Measurements from ENCODE around the gene PPFIBP1. TPM values are rescaled to one million over a fixed set of nuclear protein-coding genes. Genes with fewer than 3 reads are reported as not detected.

PPFIBP1 gene
- total and polyA plus RNA-seq, 2 of the 8 experiments (the other 6 are each of a cell fraction or from before 2014, with no cell fraction given): 7.7 to 31.3 TPM

GRCh38 chr12:27709932-27710591, 186.1 kb downstream of the PPFIBP1 start:
- Histone ChIP-seq H2AFZ (ENCODE audit: low read length) (peak overlapping the region; percentile 73; the same call in 1 of the 2 replicates), H4K91ac (replicated peaks; ENCODE audit: insufficient read length, low read length) (peak overlapping the region; percentile 75), H2BK12ac (ENCODE audit: low read depth, low read length) (peak overlapping the region; percentile 6; the same call in 1 of the 2 replicates), H3K23ac (ENCODE audit: insufficient read length) (no peak overlapping the region), H4K5ac (ENCODE audit: insufficient read length, low read depth, low read length) (peak overlapping the region; percentile 50), H3K79me2 (ENCODE audit: control insufficient read depth in 1 of 2, insufficient read depth in 2 of 2, low read length in 2 of 2) (peaks cover 10 to 40% of the 10 kb centered on the region in 2 experiments; a peak in 3 of 4 replicates), H2BK120ac (replicated peaks; ENCODE audit: low read depth, low read length) (no peak overlapping the region), H2AK5ac (ENCODE audit: low read depth, low read length) (no peak overlapping the region), H2BK20ac (ENCODE audit: low read length) (no peak overlapping the region), H3K9ac (replicated peaks in 1 of 4; ENCODE audit: extremely low read depth in 1 of 4, low read depth in 3 of 4, low read length in 3 of 4) (peak overlapping the region in 2 of 4 experiments; percentile 92 to 97; a peak in 5 of 7 replicates), H3K18ac (ENCODE audit: extremely low read depth, low read length) (peak overlapping the region; percentile 7; the same call in 1 of the 2 replicates), H3K4me2 (ENCODE audit: insufficient read depth in 1 of 2, low read depth in 2 of 2, low read length in 2 of 2) (peak overlapping the region; percentile 80 to 82), H4K20me1 (replicated peaks in 1 of 2; ENCODE audit: control insufficient read depth in 1 of 2, insufficient read depth in 2 of 2, low read length in 2 of 2) (peaks cover 0 to 5% of the 10 kb centered on the region in 2 experiments), H2BK15ac (ENCODE audit: low read length) (peak overlapping the region; percentile 25; the same call in 1 of the 2 replicates), H2BK5ac (ENCODE audit: low read depth, low read length) (peak overlapping the region; percentile 87), H3K36me3 (ENCODE audit: control insufficient read depth in 2 of 4, insufficient read depth in 4 of 4, low read length in 3 of 4) (peaks cover 0 to 6% (median 0%) of the 10 kb centered on the region in 4 experiments; a peak in 2 of 8 replicates), H3K4me3 (ENCODE audit: extremely low read depth in 1 of 4, insufficient read depth in 2 of 4, low read depth in 3 of 4, low read length in 4 of 4) (peak overlapping the region; percentile 82 to 97 (median 91)), H3K23me2 (ENCODE audit: low read depth, low read length) (peaks cover 13% of the 10 kb centered on the region; the same call in 1 of the 2 replicates), H3K4ac (replicated peaks; ENCODE audit: insufficient read length, low read depth, low read length) (peak overlapping the region; percentile 13), H3K27ac (ENCODE audit: low read depth, low read length) (no peak overlapping the region), H3K56ac (replicated peaks; ENCODE audit: insufficient read length, low read depth, low read length) (no peak overlapping the region), H4K8ac (ENCODE audit: extremely low read depth, insufficient read depth, low read length) (peak overlapping the region; percentile 94; the same call in 1 of the 2 replicates), H3K27me3 (replicated peaks in 1 of 4; ENCODE audit: control insufficient read depth in 3 of 4, extremely low read depth in 1 of 4, insufficient read depth in 3 of 4, low read length in 3 of 4) (no peaks in the 10 kb centered on the region), H3K14ac (ENCODE audit: insufficient read length) (peak overlapping the region; percentile 28), H3K79me1 (ENCODE audit: low read depth, low read length) (peaks cover 5% of the 10 kb centered on the region; the same call in 1 of the 2 replicates), H3K4me1 (replicated peaks in 1 of 4; ENCODE audit: control insufficient read depth in 3 of 4, insufficient read depth in 4 of 4, low read length in 3 of 4) (peaks cover 0 to 3% (median 1%) of the 10 kb centered on the region in 4 experiments; a peak in 3 of 7 replicates), H3K9me3 (ENCODE audit: insufficient read depth in 2 of 2, low read depth in 1 of 2, low read length in 1 of 2) (no peaks in the 10 kb centered on the region)
- CTCF ChIA-PET (ENCODE audit: partially characterized antibody): interaction anchor here (0.9 to 1.6 kb wide), 4 partner anchors 9 to 27 kb away, joined by 3 to 7 read pairs (median 4); no protein-coding TSS in a partner anchor
- FAIRE-seq: no peak
- POLR2A ChIA-PET (ENCODE audit: partially characterized antibody): interaction anchor here (0.6 to 1.4 kb wide), 5 partner anchors 9 to 280 kb away, joined by 3 to 8 read pairs (median 3); no protein-coding TSS in a partner anchor
- 64% methylated on average over 24 of the region's 24 CpGs; no CpG with 5 or more reads in 1 of the 2 experiments for WGBS, 2 experiments (ENCODE audit: extremely low coverage in 1 of 2, insufficient coverage in 1 of 2, insufficient read length in 1 of 2, insufficient replicate concordance in 2 of 2, low coverage in 1 of 2, low lambda C conversion rate in 2 of 2, missing lambda C conversion rate in 1 of 2)
- DNase-seq (ENCODE audit: low read depth in 1 of 2, low spot score in 2 of 2): peak in 1 of 2 experiments; percentile 47
- TF ChIP-seq SP4 (IDR thresholded peaks at IDR 0.05; ENCODE audit: low read length) (no peak), BCL11A (IDR thresholded peaks at IDR 0.05; ENCODE audit: low read depth in 2 of 2, low read length in 2 of 2) (no peak), TAF7 (optimal IDR thresholded peaks at IDR 0.05; ENCODE audit: borderline replicate concordance, low read depth, low read length) (no peak), TCF12 (IDR thresholded peaks at IDR 0.05; ENCODE audit: low read depth, low read length) (no peak), TEAD4 (IDR thresholded peaks at IDR 0.05; ENCODE audit: low read depth, low read length) (no peak), EZH2 (IDR thresholded peaks at IDR 0.05; ENCODE audit: low read depth, low read length, severe bottlenecking) (no peak), GTF2F1 (IDR thresholded peaks at IDR 0.05; ENCODE audit: borderline replicate concordance, low read depth, low read length) (no peak), CEBPB (IDR thresholded peaks at IDR 0.05; ENCODE audit: low read depth, low read length) (no peak), SP2 (IDR thresholded peaks at IDR 0.05; ENCODE audit: low read length) (no peak), GABPA (IDR thresholded peaks at IDR 0.05; ENCODE audit: borderline replicate concordance, insufficient read depth, low read length) (no peak), PHF8 (conservative IDR thresholded peaks at IDR 0.05; ENCODE audit: low read depth, low read length) (no peak), FOSL1 (IDR thresholded peaks at IDR 0.05; ENCODE audit: insufficient read depth, low read depth, low read length) (no peak)

Measured in H1 (cell line).